ENCODE measurements around the gene RANBP9.
A peak's percentile ranks its signal among the peaks of the same experiment; 100 is the strongest.

The RANBP9 gene

GRCh38 chr6:13677878-13678254 lies 33.8 kb downstream of the RANBP9 start (continued):
- TF ChIP-seq ZNF747 (tag by site-specific recombination; IDR thresholded peaks at IDR 0.05) (no peak), ZNF394 (tag by site-specific recombination; IDR thresholded peaks at IDR 0.05; ENCODE audit: borderline replicate concordance) (peak; percentile 26; the same call in 1 of the 2 replicates), ZNF548 (tag by site-specific recombination; IDR thresholded peaks at IDR 0.05) (no peak), ZNF621 (tag by site-specific recombination; IDR thresholded peaks at IDR 0.05) (no peak), ZNF549 (tag by site-specific recombination; IDR thresholded peaks at IDR 0.05) (no peak), RBAK (tag by site-specific recombination; IDR thresholded peaks at IDR 0.05) (no peak), BCL11A (tag by site-specific recombination; IDR thresholded peaks at IDR 0.05; ENCODE audit: low read depth) (0 out of 2 replicates have a peak, but pooled peaks have one; percentile 30), ZNF623 (tag by site-specific recombination; IDR thresholded peaks at IDR 0.05) (no peak), ZNF140 (tag by site-specific recombination; IDR thresholded peaks at IDR 0.05) (no peak), KLF17 (tag by site-specific recombination; IDR thresholded peaks at IDR 0.05) (no peak), ZNF521 (tag by site-specific recombination; IDR thresholded peaks at IDR 0.05) (no peak), ZNF184 (tag by site-specific recombination; IDR thresholded peaks at IDR 0.05) (no peak), BCL11B (tag by site-specific recombination; IDR thresholded peaks at IDR 0.05; ENCODE audit: low read depth) (no peak), ZNF202 (tag by site-specific recombination; IDR thresholded peaks at IDR 0.05; ENCODE audit: borderline replicate concordance) (no peak), ZNF555 (tag by site-specific recombination; conservative IDR thresholded peaks at IDR 0.05) (no peak), ZBTB44 (tag by site-specific recombination; IDR thresholded peaks at IDR 0.05) (no peak), FEZF1 (tag by site-specific recombination; IDR thresholded peaks at IDR 0.05) (0 out of 2 replicates have a peak, but pooled peaks have one; percentile 31), ZNF155 (tag by site-specific recombination; IDR thresholded peaks at IDR 0.05) (no peak), ZNF580 (tag by site-specific recombination; IDR thresholded peaks at IDR 0.05) (no peak), ZNF398 (tag by site-specific recombination; IDR thresholded peaks at IDR 0.05) (0 out of 2 replicates have a peak, but pooled peaks have one; percentile 17), ZNF530 (tag by site-specific recombination; IDR thresholded peaks at IDR 0.05; ENCODE audit: low read depth) (no peak), SP3 (tag by site-specific recombination; IDR thresholded peaks at IDR 0.05) (no peak), ZNF510 (tag by site-specific recombination; IDR thresholded peaks at IDR 0.05; ENCODE audit: insufficient replicate concordance) (no peak), GLI2 (tag by site-specific recombination; IDR thresholded peaks at IDR 0.05; ENCODE audit: borderline replicate concordance, low read depth) (no peak), KLF10 (tag by site-specific recombination; IDR thresholded peaks at IDR 0.05) (0 out of 2 replicates have a peak, but pooled peaks have one; percentile 18), GLIS1 (tag by site-specific recombination; IDR thresholded peaks at IDR 0.05) (no peak), ZBTB17 (tag by site-specific recombination; IDR thresholded peaks at IDR 0.05) (no peak), ZNF133 (tag by site-specific recombination; IDR thresholded peaks at IDR 0.05) (no peak), ZNF148 (tag by site-specific recombination; IDR thresholded peaks at IDR 0.05; ENCODE audit: borderline replicate concordance) (no peak), ZNF639 (tag by site-specific recombination; IDR thresholded peaks at IDR 0.05) (no peak)
